ENCODE measurements around the gene NOB1.

GRCh38 chr16:69732101-69732500 is 22.6 kb downstream of the NOB1 start:
- TF ChIP-seq POLR2AphosphoS5 (IDR thresholded peaks at IDR 0.05; ENCODE audit: low read depth, low read length) (no peak), SIN3A (IDR thresholded peaks at IDR 0.05; ENCODE audit: borderline replicate concordance, insufficient read depth, low read length) (no peak)
